ENCODE data around the gene IQCB1.

The IQCB1 gene

DNA sequence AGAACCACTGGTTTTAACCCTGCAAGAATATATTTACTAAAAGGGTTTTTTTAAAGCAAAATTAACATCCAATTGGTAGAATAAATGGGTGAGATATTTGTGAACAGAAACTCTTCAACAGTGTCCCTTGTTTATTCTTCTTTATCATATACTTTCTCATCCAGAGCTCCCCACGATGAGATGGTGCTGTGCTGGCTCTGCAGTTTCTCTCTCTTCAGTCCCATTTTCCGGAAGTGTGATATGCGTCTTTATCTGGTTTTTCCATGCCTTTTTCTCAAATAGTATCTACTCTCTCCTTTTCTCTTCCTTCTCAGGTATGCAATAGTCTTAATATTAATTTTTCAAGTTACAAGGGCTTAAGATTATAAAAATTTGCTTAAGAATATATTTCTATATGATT is 1.6 kb upstream of the IQCB1 start:
- TF ChIP-seq, protein P1, sequence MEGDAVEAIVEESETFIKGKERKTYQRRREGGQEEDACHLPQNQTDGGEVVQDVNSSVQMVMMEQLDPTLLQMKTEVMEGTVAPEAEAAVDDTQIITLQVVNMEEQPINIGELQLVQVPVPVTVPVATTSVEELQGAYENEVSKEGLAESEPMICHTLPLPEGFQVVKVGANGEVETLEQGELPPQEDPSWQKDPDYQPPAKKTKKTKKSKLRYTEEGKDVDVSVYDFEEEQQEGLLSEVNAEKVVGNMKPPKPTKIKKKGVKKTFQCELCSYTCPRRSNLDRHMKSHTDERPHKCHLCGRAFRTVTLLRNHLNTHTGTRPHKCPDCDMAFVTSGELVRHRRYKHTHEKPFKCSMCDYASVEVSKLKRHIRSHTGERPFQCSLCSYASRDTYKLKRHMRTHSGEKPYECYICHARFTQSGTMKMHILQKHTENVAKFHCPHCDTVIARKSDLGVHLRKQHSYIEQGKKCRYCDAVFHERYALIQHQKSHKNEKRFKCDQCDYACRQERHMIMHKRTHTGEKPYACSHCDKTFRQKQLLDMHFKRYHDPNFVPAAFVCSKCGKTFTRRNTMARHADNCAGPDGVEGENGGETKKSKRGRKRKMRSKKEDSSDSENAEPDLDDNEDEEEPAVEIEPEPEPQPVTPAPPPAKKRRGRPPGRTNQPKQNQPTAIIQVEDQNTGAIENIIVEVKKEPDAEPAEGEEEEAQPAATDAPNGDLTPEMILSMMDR (IDR thresholded peaks at IDR 0.05; ENCODE audit: unreplicated experiment in 3 of 3) = no peak
- H3K27ac Mint-ChIP-seq = no peak overlapping the region
- peaks cover 8% of the 10 kb centered on the region for H3K36me3 Mint-ChIP-seq (ENCODE audit: low read depth)
- H3K9me3 Mint-ChIP-seq = no peaks in the 10 kb centered on the region
- H3K27me3 Mint-ChIP-seq (ENCODE audit: low read depth) = peaks cover 14% of the 10 kb centered on the region
- H3K4me3 Mint-ChIP-seq = peak overlapping the region; percentile 87 to 92 (median 89)
- peaks cover 22% of the 10 kb centered on the region for H3K4me1 Mint-ChIP-seq

DNA sequence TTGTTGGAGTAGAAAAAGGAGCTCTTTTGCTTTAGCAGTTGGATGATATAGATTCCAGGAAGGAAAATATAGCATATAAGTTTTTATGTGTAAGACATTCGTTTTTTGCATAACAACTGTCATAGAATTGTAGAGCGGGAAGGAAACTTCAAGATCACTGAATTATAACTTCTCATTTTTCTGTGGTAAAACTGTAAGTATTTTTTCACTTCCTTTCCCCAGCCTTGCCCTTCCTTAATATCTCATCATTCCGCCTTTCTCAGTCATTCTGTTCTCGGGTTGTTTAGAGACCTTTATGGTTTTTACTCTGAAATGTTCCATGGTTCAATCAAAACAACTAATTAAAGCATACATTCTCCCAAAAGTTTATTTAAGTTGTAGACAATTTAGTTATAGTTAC is 1.2 kb upstream of the IQCB1 start:
- Mint-ChIP-seq H3K27me3 (ENCODE audit: low read depth) (peaks cover 14% of the 10 kb centered on the region), H3K4me1 (peaks cover 22% of the 10 kb centered on the region), H3K9me3 (no peaks in the 10 kb centered on the region), H3K4me3 (peak overlapping the region; percentile 87 to 92 (median 89)), H3K36me3 (ENCODE audit: low read depth) (peaks cover 9% of the 10 kb centered on the region), H3K27ac (no peak overlapping the region)
- TF ChIP-seq, protein P1 (IDR thresholded peaks at IDR 0.05; ENCODE audit: unreplicated experiment in 3 of 3) = no peak

DNA sequence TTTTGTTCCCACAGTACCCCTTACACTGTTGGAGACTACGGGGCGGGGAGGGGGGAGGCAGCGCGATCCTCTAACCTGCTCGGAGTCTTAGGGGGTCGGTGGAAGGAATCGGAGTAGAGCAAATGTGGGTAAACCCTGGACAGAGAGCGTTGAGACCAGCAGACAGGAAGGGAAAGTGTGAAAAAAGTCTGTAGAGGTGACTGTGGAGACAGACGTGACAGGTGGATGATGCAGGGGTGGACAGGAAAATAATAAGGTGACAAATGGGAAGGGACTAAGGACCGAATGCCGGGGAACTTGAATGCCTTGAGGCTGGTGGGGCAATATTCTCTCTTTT is 573 bp upstream of the IQCB1 start:
- Mint-ChIP-seq H3K9me3 (no peaks in the 10 kb centered on the region), H3K27ac (peak overlapping the region; percentile 5 to 60 (median 53)), H3K36me3 (ENCODE audit: low read depth) (peaks cover 9% of the 10 kb centered on the region), H3K4me3 (peak overlapping the region; percentile 87 to 92 (median 89)), H3K27me3 (ENCODE audit: low read depth) (peaks cover 14% of the 10 kb centered on the region), H3K4me1 (peaks cover 22% of the 10 kb centered on the region)
- TF ChIP-seq, protein P1 (IDR thresholded peaks at IDR 0.05; ENCODE audit: unreplicated experiment in 3 of 3) = no peak

DNA sequence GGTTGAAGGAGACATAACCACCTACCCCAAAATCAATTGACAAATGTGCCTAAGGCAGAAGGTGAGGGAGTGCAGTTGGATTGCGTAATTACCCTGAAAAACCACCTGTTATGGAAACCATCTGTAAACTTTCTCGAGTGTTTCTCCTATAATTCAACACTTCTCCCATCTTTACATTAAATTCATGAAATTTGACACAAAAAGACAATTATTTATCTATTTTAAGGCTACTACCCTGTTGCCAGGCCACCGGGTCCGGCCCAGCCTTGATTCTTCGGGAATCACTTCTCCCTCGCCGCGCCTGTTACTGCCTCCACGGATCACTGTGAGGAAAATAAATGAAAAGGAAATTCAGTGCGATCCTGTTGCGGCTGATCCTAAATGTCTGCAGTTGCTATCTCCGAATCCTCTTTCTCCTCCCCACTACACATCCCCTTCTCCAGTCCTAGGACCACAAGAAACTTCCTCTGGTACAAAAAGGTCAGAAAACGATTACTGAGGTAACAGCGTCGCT is 646 bp downstream of the IQCB1 start:
- H3K27ac Mint-ChIP-seq = peak overlapping the region; percentile 5 to 60 (median 53)
- H3K36me3 Mint-ChIP-seq (ENCODE audit: low read depth) = peaks cover 12% of the 10 kb centered on the region
- no peaks in the 10 kb centered on the region for H3K9me3 Mint-ChIP-seq
- peaks cover 22% of the 10 kb centered on the region for H3K4me1 Mint-ChIP-seq
- H3K4me3 Mint-ChIP-seq = peak overlapping the region; percentile 87 to 92 (median 89)
- peaks cover 14% of the 10 kb centered on the region for H3K27me3 Mint-ChIP-seq (ENCODE audit: low read depth)
- TF ChIP-seq, protein P1 (IDR thresholded peaks at IDR 0.05; ENCODE audit: unreplicated experiment in 3 of 3) = no peak

DNA sequence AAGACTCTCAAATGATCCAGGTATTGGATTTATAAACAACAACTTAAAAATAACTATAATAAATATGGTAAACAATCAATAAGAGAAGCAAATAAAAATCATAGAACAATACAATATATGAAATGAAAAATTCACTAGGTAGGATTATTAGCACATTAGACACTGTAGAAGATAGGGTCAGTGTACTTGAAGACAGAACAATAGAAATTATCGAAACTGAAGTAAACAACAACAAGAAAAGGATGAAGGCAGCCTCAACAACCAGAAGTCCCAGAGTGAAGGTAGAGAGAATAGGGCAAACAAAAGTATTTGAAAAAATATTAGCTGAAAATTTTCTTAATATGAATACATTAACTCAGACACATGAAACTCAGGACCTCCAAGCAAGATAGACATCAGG is 11.9 kb downstream of the IQCB1 start:
- no peaks in the 10 kb centered on the region for H3K27me3 Mint-ChIP-seq (ENCODE audit: low read depth)
- no peak overlapping the region for H3K4me3 Mint-ChIP-seq
- TF ChIP-seq, protein P1 (IDR thresholded peaks at IDR 0.05; ENCODE audit: unreplicated experiment in 3 of 3) = no peak
- H3K9me3 Mint-ChIP-seq = peaks cover 25% of the 10 kb centered on the region
- peaks cover 92% of the 10 kb centered on the region for H3K36me3 Mint-ChIP-seq (ENCODE audit: low read depth)
- H3K27ac Mint-ChIP-seq = no peak overlapping the region
- no peaks in the 10 kb centered on the region for H3K4me1 Mint-ChIP-seq

DNA sequence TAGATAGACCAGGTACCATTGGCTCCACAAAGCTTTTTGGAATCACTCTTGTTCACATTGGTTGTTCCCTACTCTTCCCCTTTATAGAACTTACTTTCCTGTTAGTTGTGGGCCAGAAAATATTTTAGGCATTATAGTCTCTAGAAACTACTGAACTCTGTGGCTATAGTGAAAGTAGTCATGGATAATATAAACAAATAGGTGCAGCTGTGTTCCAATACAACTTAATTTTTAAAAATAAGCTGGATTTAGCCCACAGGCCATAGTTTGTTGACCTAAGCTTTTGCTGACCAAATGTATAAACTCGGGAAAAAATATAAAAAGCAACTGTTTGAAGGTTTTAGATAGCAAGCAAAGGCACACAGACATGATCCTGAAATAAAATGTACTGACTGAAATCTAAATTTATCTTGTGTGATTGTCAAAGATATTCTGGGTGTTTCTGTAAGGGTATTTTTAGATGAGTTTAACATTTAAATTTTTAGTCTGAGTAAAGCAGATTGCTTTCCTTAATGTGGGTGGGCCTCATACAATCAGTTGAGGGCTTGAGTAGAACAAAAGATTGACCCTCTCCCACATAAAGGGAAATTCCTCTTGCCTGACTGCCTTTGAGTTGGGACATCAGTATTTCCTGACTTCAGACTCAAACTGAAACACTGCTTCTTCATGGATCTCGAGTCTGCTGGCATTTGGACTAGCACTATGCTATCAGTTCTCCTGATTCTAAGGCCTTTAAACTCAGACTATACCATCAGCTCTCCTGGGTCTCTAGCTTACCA is 13.2 kb downstream of the IQCB1 start:
- peaks cover 35% of the 10 kb centered on the region for H3K9me3 Mint-ChIP-seq
- TF ChIP-seq, protein P1 (IDR thresholded peaks at IDR 0.05; ENCODE audit: unreplicated experiment in 3 of 3) = no peak
- peaks cover 92% of the 10 kb centered on the region for H3K36me3 Mint-ChIP-seq (ENCODE audit: low read depth)
- no peaks in the 10 kb centered on the region for H3K4me1 Mint-ChIP-seq
- H3K4me3 Mint-ChIP-seq = no peak overlapping the region
- H3K27me3 Mint-ChIP-seq (ENCODE audit: low read depth) = no peaks in the 10 kb centered on the region
- H3K27ac Mint-ChIP-seq = no peak overlapping the region

All from nephron (organoid).